ENCODE measurements around the gene OR14A16. TPM values are rescaled to one million over a fixed set of nuclear protein-coding genes. Genes with fewer than 3 reads are reported as not detected.

Gene OR14A16
- total RNA-seq, 2 donors from 2014 or later: not detected

DNA sequence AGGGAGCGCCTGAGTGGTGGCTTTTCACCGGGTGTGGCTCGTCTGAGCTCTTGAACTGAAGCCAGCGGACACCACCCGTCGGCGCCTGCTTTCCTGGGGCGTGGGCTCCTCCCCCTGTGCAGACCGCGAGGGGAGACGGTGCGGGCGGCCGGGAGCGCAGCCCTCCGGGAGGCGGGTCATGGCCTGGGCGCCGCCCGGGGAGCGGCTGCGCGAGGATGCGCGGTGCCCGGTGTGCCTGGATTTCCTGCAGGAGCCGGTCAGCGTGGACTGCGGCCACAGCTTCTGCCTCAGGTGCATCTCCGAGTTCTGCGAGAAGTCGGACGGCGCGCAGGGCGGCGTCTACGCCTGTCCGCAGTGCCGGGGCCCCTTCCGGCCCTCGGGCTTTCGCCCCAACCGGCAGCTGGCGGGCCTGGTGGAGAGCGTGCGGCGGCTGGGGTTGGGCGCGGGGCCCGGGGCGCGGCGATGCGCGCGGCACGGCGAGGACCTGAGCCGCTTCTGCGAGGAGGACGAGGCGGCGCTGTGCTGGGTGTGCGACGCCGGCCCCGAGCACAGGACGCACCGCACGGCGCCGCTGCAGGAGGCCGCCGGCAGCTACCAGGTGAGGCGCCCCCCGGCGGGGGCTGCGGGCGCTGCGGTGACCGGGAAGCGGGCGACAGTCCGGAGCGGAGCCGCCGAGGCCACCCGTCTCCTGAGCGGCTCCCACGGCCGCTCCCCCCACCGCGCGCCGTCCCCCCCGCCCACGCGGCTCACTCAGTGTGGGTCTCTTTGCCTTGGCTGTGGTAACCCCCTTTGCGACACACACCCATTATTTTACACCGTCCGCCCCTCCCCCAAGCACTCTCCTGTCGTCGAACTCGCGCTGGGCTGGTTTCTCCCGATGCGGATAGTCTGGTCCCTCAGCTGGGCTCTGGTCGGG, 33.4 kb upstream of the OR14A16 start, which contains the start of gene TRIM58:
TRIM58 (plus strand) TSS at position 119 of the 916 bp plus-strand sequence; CDS start at position 179, 60 bp downstream.
- Histone ChIP-seq H3K27ac (peak within 1 kb of the TSS; percentile 40), H3K36me3 (no peaks in the 10 kb centered on the region), H3K9ac (ENCODE audit: low read depth in 2 of 2, low read length in 2 of 2) (peak within 1 kb of the TSS in 1 of 2 donors; percentile 24), H3K4me3 (peak within 1 kb of the TSS; percentile 59), H3K4me1 (no peaks in the 10 kb centered on the region), H3K27me3 (peaks cover 5% of the 10 kb centered on the region), H3K9me3 (no peaks in the 10 kb centered on the region)
- intact Hi-C loops (cut with DNase I): no loop called here
- peak; percentile 76 for DNase-seq
- no peak for TF ChIP-seq CTCF (IDR thresholded peaks at IDR 0.05)

- TF ChIP-seq CTCF (IDR thresholded peaks at IDR 0.05): no peak
- Histone ChIP-seq H3K36me3 (no peaks in the 10 kb centered on the region), H3K27ac (no peak overlapping the region), H3K9me3 (no peaks in the 10 kb centered on the region), H3K27me3 (peaks cover 5% of the 10 kb centered on the region), H3K4me1 (no peaks in the 10 kb centered on the region), H3K9ac (ENCODE audit: low read depth in 2 of 2, low read length in 2 of 2) (no peak overlapping the region), H3K4me3 (no peak overlapping the region)
- intact Hi-C loops (cut with DNase I): no loop called here
- no peak for DNase-seq
These were observed 32.0 kb upstream of the OR14A16 start for GRCh38 chr1:247855911-247856310.

DNA sequence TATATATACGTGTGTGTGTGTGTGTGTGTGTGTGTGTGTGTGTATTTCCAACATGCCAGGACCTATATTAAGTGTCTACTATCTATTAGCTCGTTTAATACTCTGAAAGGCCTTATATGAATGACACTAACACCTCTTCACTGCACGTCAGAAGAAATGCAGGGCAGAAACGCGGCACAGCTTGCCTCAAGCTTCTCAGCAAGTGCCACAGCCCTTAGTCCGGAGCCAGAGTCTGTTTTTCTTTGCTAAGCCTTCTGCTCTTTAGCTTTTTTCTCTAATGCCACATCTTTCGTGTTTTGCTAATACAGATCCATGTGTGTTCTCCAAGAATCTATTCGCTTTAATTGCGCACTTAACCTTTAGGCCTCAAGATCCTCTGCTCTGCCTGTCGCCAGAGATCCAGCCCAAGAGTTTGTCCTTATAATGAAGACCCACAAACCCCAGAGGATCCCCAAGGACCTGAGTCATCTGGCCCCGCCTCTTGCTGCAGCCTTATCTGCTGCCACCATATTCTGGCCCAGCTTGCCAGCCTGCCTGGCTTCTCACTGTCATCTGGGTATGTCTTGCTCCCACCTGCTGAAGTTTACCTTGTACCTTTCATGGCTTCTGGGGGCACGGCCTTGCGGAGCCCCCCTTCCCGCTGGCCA, 31.1 kb upstream of the OR14A16 start:
- no peaks in the 10 kb centered on the region for H3K36me3 ChIP-seq
- peaks cover 5% of the 10 kb centered on the region for H3K27me3 ChIP-seq
- H3K27ac ChIP-seq: no peak overlapping the region
- H3K4me1 ChIP-seq: no peaks in the 10 kb centered on the region
- intact Hi-C loops (cut with DNase I): no loop called here
- H3K4me3 ChIP-seq: no peak overlapping the region
- no peak overlapping the region for H3K9ac ChIP-seq (ENCODE audit: low read depth in 2 of 2, low read length in 2 of 2)
- DNase-seq: no peak
- H3K9me3 ChIP-seq: no peaks in the 10 kb centered on the region
- TF ChIP-seq CTCF (IDR thresholded peaks at IDR 0.05): no peak

DNA sequence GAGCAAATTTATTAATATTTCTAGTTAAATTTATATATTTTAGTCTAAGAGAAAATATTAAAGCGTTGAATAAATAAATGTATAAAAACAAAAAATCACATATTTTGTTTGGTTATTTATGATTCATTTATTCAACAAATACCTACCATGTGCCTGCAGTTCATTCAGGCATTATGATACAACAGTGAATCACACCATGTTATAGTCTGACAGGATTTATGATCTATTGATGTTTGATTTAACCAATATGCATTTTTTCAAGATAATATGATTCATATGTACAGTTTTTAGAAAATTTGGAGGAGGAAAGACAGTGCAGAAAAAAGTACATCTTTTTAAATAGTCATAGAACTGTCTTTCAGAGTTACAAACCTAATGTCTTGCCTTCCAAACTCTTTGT, 25.7 kb upstream of the OR14A16 start:
- Histone ChIP-seq H3K36me3 (no peaks in the 10 kb centered on the region), H3K9ac (ENCODE audit: low read depth in 2 of 2, low read length in 2 of 2) (no peak overlapping the region), H3K27me3 (no peaks in the 10 kb centered on the region), H3K27ac (no peak overlapping the region), H3K4me1 (no peaks in the 10 kb centered on the region), H3K9me3 (no peaks in the 10 kb centered on the region), H3K4me3 (no peak overlapping the region)
- TF ChIP-seq CTCF (IDR thresholded peaks at IDR 0.05): no peak
- intact Hi-C loops (cut with DNase I): no loop called here
- no peak for DNase-seq

- no peak overlapping the region for H3K9ac ChIP-seq (ENCODE audit: low read depth in 2 of 2, low read length in 2 of 2)
- H3K4me3 ChIP-seq: no peak overlapping the region
- H3K9me3 ChIP-seq: no peaks in the 10 kb centered on the region
- intact Hi-C loops (cut with DNase I): no loop called here
- no peak overlapping the region for H3K27ac ChIP-seq
- no peaks in the 10 kb centered on the region for H3K27me3 ChIP-seq
- H3K4me1 ChIP-seq: no peaks in the 10 kb centered on the region
- H3K36me3 ChIP-seq: no peaks in the 10 kb centered on the region
- no peak for TF ChIP-seq CTCF (IDR thresholded peaks at IDR 0.05)
- no peak for DNase-seq
These were observed 24.4 kb upstream of the OR14A16 start for GRCh38 chr1:247848346-247848745.

Measured in colonic mucosa (tissue), 4 donors.